GM18517 (cell line): ENCODE results near the gene NFU1.

Source experiments
- ATAC-seq: cut with Tn5 transposase; IDR thresholded peaks from one replicate; pipeline ENCODE4 v1.9.1; 2021; ENCODE audit warnings: mild to moderate bottlenecking, moderate library complexity; ENCODE audit not compliant: unreplicated experiment

NFU1 gene

DNA sequence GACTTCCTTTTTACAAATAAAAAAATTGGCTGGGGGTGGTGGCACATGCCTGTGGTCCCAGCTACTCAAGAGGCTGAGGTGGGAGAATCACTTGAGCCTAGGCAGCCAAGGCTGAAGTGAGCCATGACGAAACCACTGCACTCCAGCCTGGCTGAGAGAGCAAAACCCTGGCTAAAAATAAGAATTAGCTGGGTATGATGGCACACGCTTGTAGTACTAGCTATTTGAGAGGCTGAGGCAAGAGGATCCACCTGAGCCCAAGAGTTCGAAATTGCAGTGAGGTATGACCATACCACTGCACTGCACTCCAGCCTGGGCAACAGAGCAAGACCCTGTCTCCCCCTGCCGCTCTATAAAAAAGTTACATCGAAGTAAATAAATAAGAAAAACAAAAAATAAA lies 83.9 kb downstream of the NFU1 start:
- ATAC-seq = no peak

- ATAC-seq = no peak
These were observed 88.5 kb downstream of the NFU1 start for GRCh38 chr2:69348781-69349180.
